PC-3 (cell line): ENCODE data around the gene STK32C.

ENCODE experiments used
- CTCF ChIP-seq: fragments of 300-600 bp; sonication (generic); conservative IDR thresholded peaks from 2 replicates; pipeline ENCODE4 v1.5.1; 2017; ENCODE audit warnings: antibody characterized with exemption, low read depth, mild to moderate bottlenecking, low read length
- EZH2 ChIP-seq: fragments of 300-600 bp; sonication (generic); IDR thresholded peaks from one replicate; pipeline ENCODE4 v1.6.1; 2017; ENCODE audit warnings: antibody characterized with exemption, mild to moderate bottlenecking, low read length; ENCODE audit not compliant: unreplicated experiment

DNA sequence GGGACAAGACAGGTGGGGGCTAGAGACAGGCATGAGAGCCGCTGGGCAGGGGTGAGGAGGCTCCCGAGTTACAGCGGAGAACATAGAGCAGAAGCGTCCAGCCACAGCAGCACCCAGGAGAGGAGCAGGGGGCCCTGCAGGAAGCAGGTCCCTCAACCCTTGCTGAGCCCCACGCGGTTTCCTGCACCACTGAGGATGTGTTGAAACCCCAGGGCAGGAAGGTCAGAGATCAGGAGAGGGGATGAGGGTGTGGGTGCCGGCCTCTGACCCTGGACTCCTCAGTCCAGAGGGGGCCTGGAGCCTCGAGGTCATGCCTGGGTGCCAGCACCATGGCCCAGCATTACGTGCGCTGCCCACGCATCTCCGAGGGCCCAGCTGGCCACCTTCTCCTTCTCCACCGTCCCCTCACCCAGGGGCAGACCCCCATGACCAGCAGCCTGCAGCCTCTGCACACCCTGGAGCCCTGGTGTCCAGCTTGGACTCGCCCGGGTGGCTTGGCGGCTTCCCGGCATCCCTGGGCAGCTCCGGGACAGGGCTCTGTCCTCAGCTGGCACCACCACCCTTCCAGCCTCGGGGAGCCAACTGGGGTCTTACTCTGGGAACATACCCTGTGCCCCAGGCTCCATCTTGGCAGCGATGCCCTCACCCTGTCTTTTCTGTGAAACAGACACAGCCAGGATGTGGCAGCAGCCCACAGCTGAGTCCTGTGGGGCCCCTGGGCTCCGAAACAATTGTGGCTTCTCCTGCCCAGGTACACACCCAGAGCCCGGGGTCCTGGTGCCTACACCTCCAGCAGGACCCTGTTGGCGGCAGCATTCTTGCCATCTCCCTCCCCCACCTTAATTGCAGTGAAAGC, 52.0 kb downstream of the STK32C start:
- TF ChIP-seq EZH2 (no peak), CTCF (no peak)
